H9 (cell line): ENCODE data around the gene PDE3B. TPM values are rescaled to one million over a fixed set of nuclear protein-coding genes. Genes with fewer than 3 reads are reported as not detected.

ENCODE experiments used
- DNase-seq: peaks from one replicate; pipeline ENCODE4 v3.0.0-alpha.2; 2017
- H2AFZ ChIP-seq: one replicate; pipeline ENCODE4 v1.6.1; 2013; ENCODE audit warnings: mild to moderate bottlenecking, low read length, control low read depth, moderate library complexity
- H2AK5ac ChIP-seq: 2 replicates; pipeline ENCODE4 v1.6.1; 2013; ENCODE audit warnings: low read length, control low read depth, mixed read lengths; ENCODE audit not compliant: insufficient read length
- H2BK120ac ChIP-seq: one replicate; pipeline ENCODE4 v1.6.1; 2013; ENCODE audit warnings: low read depth, mild to moderate bottlenecking, low read length, control low read depth, inconsistent platforms; ENCODE audit not compliant: poor library complexity, severe bottlenecking
- H2BK12ac ChIP-seq: 2 replicates; pipeline ENCODE4 v1.6.1; 2013; ENCODE audit warnings: low read length, control low read depth, mixed read lengths, low read depth; ENCODE audit not compliant: insufficient read length
- H2BK15ac ChIP-seq: 2 replicates; pipeline ENCODE4 v1.6.1; 2013; ENCODE audit warnings: low read depth, low read length, control low read depth
- H2BK20ac ChIP-seq: one replicate; pipeline ENCODE4 v1.6.1; 2013; ENCODE audit warnings: low read depth, mild to moderate bottlenecking, low read length, control low read depth, inconsistent platforms; ENCODE audit not compliant: poor library complexity, severe bottlenecking
- H2BK5ac ChIP-seq: 2 replicates; pipeline ENCODE4 v1.6.1; 2013; ENCODE audit warnings: low read length, control low read depth, mixed read lengths; ENCODE audit not compliant: insufficient read length
- H3K14ac ChIP-seq: 2 replicates; pipeline ENCODE4 v1.6.1; 2013; ENCODE audit warnings: low read length, control low read depth; ENCODE audit not compliant: insufficient read depth
- H3K18ac ChIP-seq: 2 replicates; pipeline ENCODE4 v1.6.1; 2013; ENCODE audit warnings: low read depth, mild to moderate bottlenecking, mixed read lengths, low read length, control low read depth; ENCODE audit not compliant: insufficient read length
- H3K23ac ChIP-seq: 2 replicates; pipeline ENCODE4 v1.6.1; 2013; ENCODE audit warnings: low read length, control low read depth, mixed read lengths, low read depth; ENCODE audit not compliant: insufficient read length
- H3K23me2 ChIP-seq: 2 replicates; pipeline ENCODE4 v1.6.1; 2013; ENCODE audit warnings: low read depth, mild to moderate bottlenecking, mixed read lengths, low read length, control low read depth; ENCODE audit not compliant: insufficient read length, poor library complexity, severe bottlenecking
- H3K27ac ChIP-seq: 2 replicates; pipeline ENCODE4 v1.5.1; 2013; ENCODE audit warnings: low read length, control low read depth, mixed read lengths, low read depth; ENCODE audit not compliant: insufficient read length
- H3K27me3 ChIP-seq: 2 replicates; pipeline ENCODE4 v1.6.1; 2013; ENCODE audit warnings: low read length, control low read depth, inconsistent platforms; ENCODE audit not compliant: insufficient read depth
- H3K4ac ChIP-seq: 2 replicates; pipeline ENCODE4 v1.6.1; 2013; ENCODE audit warnings: low read depth, mild to moderate bottlenecking, control low read depth, inconsistent platforms, low read length, moderate library complexity
- H3K4me1 ChIP-seq: 2 replicates; pipeline ENCODE4 v1.6.1; 2013; ENCODE audit warnings: low read length, control low read depth, inconsistent platforms; ENCODE audit not compliant: insufficient read depth
- H3K4me2 ChIP-seq: 2 replicates; pipeline ENCODE4 v1.6.1; 2013; ENCODE audit warnings: low read length, control low read depth, mixed read lengths; ENCODE audit not compliant: insufficient read length, insufficient read depth
- H3K56ac ChIP-seq: 2 replicates; pipeline ENCODE4 v1.6.1; 2013; ENCODE audit warnings: low read depth, mild to moderate bottlenecking, mixed read lengths, low read length, control low read depth; ENCODE audit not compliant: insufficient read length
- H3K79me1 ChIP-seq: 2 replicates; pipeline ENCODE4 v1.6.1; 2013; ENCODE audit warnings: low read depth, mild to moderate bottlenecking, moderate library complexity, low read length, control low read depth, inconsistent platforms; ENCODE audit not compliant: insufficient read depth, poor library complexity, severe bottlenecking
- H3K79me2 ChIP-seq: 2 replicates; pipeline ENCODE4 v1.6.1; 2013; ENCODE audit warnings: low read length, control low read depth, inconsistent platforms; ENCODE audit not compliant: insufficient read depth
- H3K9ac ChIP-seq: 2 replicates; pipeline ENCODE4 v1.6.1; 2013; ENCODE audit warnings: low read length, control low read depth, mixed read lengths; ENCODE audit not compliant: insufficient read length; ENCODE audit errors: extremely low read depth
- H3K9me3 ChIP-seq: one replicate; pipeline ENCODE4 v1.6.1; 2013; ENCODE audit warnings: low read depth, low read length, inconsistent platforms; ENCODE audit not compliant: control insufficient read depth
- H3T11ph ChIP-seq: one replicate; pipeline ENCODE4 v1.6.1; 2013; ENCODE audit warnings: mild to moderate bottlenecking, low read length, control low read depth, inconsistent platforms
- H4K20me1 ChIP-seq: one replicate; pipeline ENCODE4 v1.6.1; 2013; ENCODE audit not compliant: control insufficient read depth, insufficient read length, insufficient read depth
- H4K5ac ChIP-seq: 2 replicates; pipeline ENCODE4 v1.6.1; 2013; ENCODE audit warnings: low read depth, mild to moderate bottlenecking, mixed read lengths, low read length, control low read depth; ENCODE audit not compliant: insufficient read length
- H4K8ac ChIP-seq: replicated peaks from 2 replicates; pipeline ENCODE4 v1.6.1; 2013; ENCODE audit warnings: low read length, control low read depth, mixed read lengths, low read depth; ENCODE audit not compliant: insufficient read length
- H4K91ac ChIP-seq: 2 replicates; pipeline ENCODE4 v1.6.1; 2013; ENCODE audit warnings: low read depth, mild to moderate bottlenecking, moderate library complexity, mixed read lengths, low read length, control low read depth; ENCODE audit not compliant: insufficient read length
- H3K27ac Mint-ChIP-seq, 3 experiments: 2 replicates in 2 of 3; 3 replicates in 1 of 3; pipeline ENCODE4 v1.8.0; 2020 to 2021; ENCODE audit warnings: mixed read lengths in 3 of 3, mild to moderate bottlenecking in 1 of 3, moderate library complexity in 1 of 3
- H3K27me3 Mint-ChIP-seq: 2 replicates; pipeline ENCODE4 v1.8.0; 2021; ENCODE audit warnings: low read depth, mild to moderate bottlenecking, moderate library complexity, mixed read lengths
- H3K36me3 Mint-ChIP-seq, 3 experiments: 2 replicates in 2 of 3; 3 replicates in 1 of 3; pipeline ENCODE4 v1.8.0; 2020 to 2021; ENCODE audit warnings: low read depth in 3 of 3, mixed read lengths in 3 of 3; ENCODE audit not compliant: insufficient read depth in 1 of 3
- H3K4me1 Mint-ChIP-seq, 2 experiments: 2 replicates each; pipeline ENCODE4 v1.8.0; 2020; ENCODE audit warnings: mixed read lengths in 2 of 2
- H3K4me3 Mint-ChIP-seq, 2 experiments: 2 replicates in 1 of 2; 3 replicates in 1 of 2; pipeline ENCODE4 v1.8.0; 2020 to 2021; ENCODE audit warnings: mild to moderate bottlenecking in 2 of 2, mixed read lengths in 2 of 2, moderate library complexity in 1 of 2
- H3K9me3 Mint-ChIP-seq, 2 experiments: 2 replicates in 1 of 2; 3 replicates in 1 of 2; pipeline ENCODE4 v1.8.0; 2020; ENCODE audit warnings: mild to moderate bottlenecking in 2 of 2, mixed read lengths in 2 of 2, moderate library complexity in 1 of 2
- WGBS: extraction: QIAGEN DNeasy Blood & Tissue Kit; methylation state at CpG from one replicate; pipeline ENCODE4 v1.1.7; 2013; ENCODE audit warnings: missing lambda C conversion rate, low lambda C conversion rate, mixed read lengths; ENCODE audit not compliant: insufficient read length; ENCODE audit errors: extremely low coverage; 5-methylcytosine and 5-hydroxymethylcytosine counted together
- total RNA-seq: library from RNA; stranded (reverse); gene quantifications from 2 replicates; pipeline ENCODE4 v1.2.1, GENCODE V29; 2021
- TF ChIP-seq, protein P1 (sequence below): fragments of 200-600 bp; sonication (generic); conservative IDR thresholded peaks from 3 replicates; pipeline ENCODE4 v1.8.0; 2021; ENCODE audit warnings: antibody characterized with exemption, mild to moderate bottlenecking

PDE3B gene
- total RNA-seq, 1 experiment from 2014 or later, result 6.6 TPM

DNA sequence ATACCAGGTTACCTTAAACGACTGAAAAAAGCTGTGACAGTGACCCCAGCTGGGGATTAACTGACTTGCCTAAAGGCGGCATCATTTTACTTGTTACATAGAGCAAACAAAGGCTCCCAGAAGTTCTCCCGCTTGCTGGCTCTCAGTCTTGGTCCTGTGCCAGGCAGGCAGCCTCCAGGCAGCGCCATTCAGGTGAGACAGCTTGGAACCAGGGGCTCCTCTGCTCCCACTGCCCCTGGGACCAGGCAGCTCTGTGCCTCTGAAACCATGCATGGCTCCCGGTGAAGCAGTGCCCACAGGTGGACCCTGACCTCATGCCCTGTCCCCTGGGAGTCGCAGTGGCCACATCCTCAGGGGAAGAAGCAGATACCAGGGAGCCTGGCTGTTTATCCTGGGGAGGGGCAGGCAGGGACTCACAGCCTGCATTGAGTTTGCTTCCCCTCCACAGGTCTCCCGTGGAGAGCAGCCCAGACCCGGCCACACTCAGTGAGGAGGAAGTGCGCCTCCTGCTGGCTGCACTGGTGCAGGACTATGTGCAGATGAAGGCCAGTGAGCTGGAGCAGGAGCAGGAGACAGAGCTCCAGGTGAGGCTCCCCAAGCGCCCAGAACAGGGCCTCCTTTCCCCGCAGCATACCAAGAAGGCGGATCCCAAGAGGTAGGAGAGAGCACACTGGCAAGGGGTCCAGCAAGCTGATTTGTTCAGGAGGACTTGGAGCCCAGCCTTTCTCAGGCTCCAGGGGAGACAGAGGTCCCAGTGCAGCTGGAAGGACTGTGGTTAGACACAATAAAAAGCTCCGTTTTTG is 264.0 kb downstream of the PDE3B start:
- H4K8ac ChIP-seq, result no peak overlapping the region
- H3K9ac ChIP-seq, result no peak overlapping the region
- H3K14ac ChIP-seq, result no peak overlapping the region
- H2BK20ac ChIP-seq, result no peak overlapping the region
- Mint-ChIP-seq H3K36me3 (no peaks in the 10 kb centered on the region; a peak in 1 of 7 replicates), H3K4me1 (peaks cover 8 to 17% of the 10 kb centered on the region in 2 experiments), H3K27me3 (peaks cover 3% of the 10 kb centered on the region; the same call in 1 of the 2 replicates), H3K27ac (no peak overlapping the region; a peak in 1 of 7 replicates), H3K4me3 (peak overlapping the region in 1 of 2 experiments; percentile 32; a peak in 1 of 5 replicates), H3K9me3 (no peaks in the 10 kb centered on the region)
- no peaks in the 10 kb centered on the region for H4K20me1 ChIP-seq
- no peak overlapping the region for H3T11ph ChIP-seq
- no peak overlapping the region for H2BK5ac ChIP-seq
- H4K91ac ChIP-seq, result no peak overlapping the region
- H3K4ac ChIP-seq, result no peak overlapping the region
- H3K18ac ChIP-seq, result peak overlapping the region; percentile 62
- no peak overlapping the region for H4K5ac ChIP-seq
- TF ChIP-seq, protein P1, sequence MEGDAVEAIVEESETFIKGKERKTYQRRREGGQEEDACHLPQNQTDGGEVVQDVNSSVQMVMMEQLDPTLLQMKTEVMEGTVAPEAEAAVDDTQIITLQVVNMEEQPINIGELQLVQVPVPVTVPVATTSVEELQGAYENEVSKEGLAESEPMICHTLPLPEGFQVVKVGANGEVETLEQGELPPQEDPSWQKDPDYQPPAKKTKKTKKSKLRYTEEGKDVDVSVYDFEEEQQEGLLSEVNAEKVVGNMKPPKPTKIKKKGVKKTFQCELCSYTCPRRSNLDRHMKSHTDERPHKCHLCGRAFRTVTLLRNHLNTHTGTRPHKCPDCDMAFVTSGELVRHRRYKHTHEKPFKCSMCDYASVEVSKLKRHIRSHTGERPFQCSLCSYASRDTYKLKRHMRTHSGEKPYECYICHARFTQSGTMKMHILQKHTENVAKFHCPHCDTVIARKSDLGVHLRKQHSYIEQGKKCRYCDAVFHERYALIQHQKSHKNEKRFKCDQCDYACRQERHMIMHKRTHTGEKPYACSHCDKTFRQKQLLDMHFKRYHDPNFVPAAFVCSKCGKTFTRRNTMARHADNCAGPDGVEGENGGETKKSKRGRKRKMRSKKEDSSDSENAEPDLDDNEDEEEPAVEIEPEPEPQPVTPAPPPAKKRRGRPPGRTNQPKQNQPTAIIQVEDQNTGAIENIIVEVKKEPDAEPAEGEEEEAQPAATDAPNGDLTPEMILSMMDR, result peak; percentile 90
- WGBS, result no CpG with 5 or more reads among the region's 13 CpGs
- no peak overlapping the region for H2BK15ac ChIP-seq
- H2AK5ac ChIP-seq, result no peak overlapping the region
- no peaks in the 10 kb centered on the region for H3K79me2 ChIP-seq
- H3K27me3 ChIP-seq, result no peaks in the 10 kb centered on the region; the same call in 1 of the 2 replicates
- DNase-seq, result peak; percentile 86
- H3K56ac ChIP-seq, result no peak overlapping the region
- H2BK12ac ChIP-seq, result no peak overlapping the region
- H3K79me1 ChIP-seq, result no peaks in the 10 kb centered on the region
- no peak overlapping the region for H3K27ac ChIP-seq
- peak overlapping the region; percentile 22 for H3K4me2 ChIP-seq
- no peak overlapping the region for H3K23ac ChIP-seq
- H2BK120ac ChIP-seq, result no peak overlapping the region
- H3K23me2 ChIP-seq, result peaks cover 3% of the 10 kb centered on the region
- H3K4me1 ChIP-seq, result no peaks in the 10 kb centered on the region
- no peak overlapping the region for H2AFZ ChIP-seq
- no peaks in the 10 kb centered on the region for H3K9me3 ChIP-seq
